H9 (cell line): ENCODE results near the gene RAB3B. TPM values are rescaled to one million over a fixed set of nuclear protein-coding genes. Genes with fewer than 3 reads are reported as not detected.

Experiments
- DNase-seq: peaks from one replicate; pipeline ENCODE4 v3.0.0-alpha.2; 2017
- H2AFZ ChIP-seq: one replicate; pipeline ENCODE4 v1.6.1; 2013; ENCODE audit warnings: mild to moderate bottlenecking, low read length, control low read depth, moderate library complexity
- H2AK5ac ChIP-seq: 2 replicates; pipeline ENCODE4 v1.6.1; 2013; ENCODE audit warnings: low read length, control low read depth, mixed read lengths; ENCODE audit not compliant: insufficient read length
- H2BK120ac ChIP-seq: one replicate; pipeline ENCODE4 v1.6.1; 2013; ENCODE audit warnings: low read depth, mild to moderate bottlenecking, low read length, control low read depth, inconsistent platforms; ENCODE audit not compliant: poor library complexity, severe bottlenecking
- H2BK12ac ChIP-seq: 2 replicates; pipeline ENCODE4 v1.6.1; 2013; ENCODE audit warnings: low read length, control low read depth, mixed read lengths, low read depth; ENCODE audit not compliant: insufficient read length
- H2BK15ac ChIP-seq: 2 replicates; pipeline ENCODE4 v1.6.1; 2013; ENCODE audit warnings: low read depth, low read length, control low read depth
- H2BK20ac ChIP-seq: one replicate; pipeline ENCODE4 v1.6.1; 2013; ENCODE audit warnings: low read depth, mild to moderate bottlenecking, low read length, control low read depth, inconsistent platforms; ENCODE audit not compliant: poor library complexity, severe bottlenecking
- H2BK5ac ChIP-seq: 2 replicates; pipeline ENCODE4 v1.6.1; 2013; ENCODE audit warnings: low read length, control low read depth, mixed read lengths; ENCODE audit not compliant: insufficient read length
- H3K14ac ChIP-seq: 2 replicates; pipeline ENCODE4 v1.6.1; 2013; ENCODE audit warnings: low read length, control low read depth; ENCODE audit not compliant: insufficient read depth
- H3K18ac ChIP-seq: 2 replicates; pipeline ENCODE4 v1.6.1; 2013; ENCODE audit warnings: low read depth, mild to moderate bottlenecking, mixed read lengths, low read length, control low read depth; ENCODE audit not compliant: insufficient read length
- H3K23ac ChIP-seq: 2 replicates; pipeline ENCODE4 v1.6.1; 2013; ENCODE audit warnings: low read length, control low read depth, mixed read lengths, low read depth; ENCODE audit not compliant: insufficient read length
- H3K23me2 ChIP-seq: 2 replicates; pipeline ENCODE4 v1.6.1; 2013; ENCODE audit warnings: low read depth, mild to moderate bottlenecking, mixed read lengths, low read length, control low read depth; ENCODE audit not compliant: insufficient read length, poor library complexity, severe bottlenecking
- H3K27ac ChIP-seq: 2 replicates; pipeline ENCODE4 v1.5.1; 2013; ENCODE audit warnings: low read length, control low read depth, mixed read lengths, low read depth; ENCODE audit not compliant: insufficient read length
- H3K27me3 ChIP-seq: 2 replicates; pipeline ENCODE4 v1.6.1; 2013; ENCODE audit warnings: low read length, control low read depth, inconsistent platforms; ENCODE audit not compliant: insufficient read depth
- H3K4ac ChIP-seq: 2 replicates; pipeline ENCODE4 v1.6.1; 2013; ENCODE audit warnings: low read depth, mild to moderate bottlenecking, control low read depth, inconsistent platforms, low read length, moderate library complexity
- H3K4me1 ChIP-seq: 2 replicates; pipeline ENCODE4 v1.6.1; 2013; ENCODE audit warnings: low read length, control low read depth, inconsistent platforms; ENCODE audit not compliant: insufficient read depth
- H3K4me2 ChIP-seq: 2 replicates; pipeline ENCODE4 v1.6.1; 2013; ENCODE audit warnings: low read length, control low read depth, mixed read lengths; ENCODE audit not compliant: insufficient read length, insufficient read depth
- H3K56ac ChIP-seq: 2 replicates; pipeline ENCODE4 v1.6.1; 2013; ENCODE audit warnings: low read depth, mild to moderate bottlenecking, mixed read lengths, low read length, control low read depth; ENCODE audit not compliant: insufficient read length
- H3K79me1 ChIP-seq: 2 replicates; pipeline ENCODE4 v1.6.1; 2013; ENCODE audit warnings: low read depth, mild to moderate bottlenecking, moderate library complexity, low read length, control low read depth, inconsistent platforms; ENCODE audit not compliant: insufficient read depth, poor library complexity, severe bottlenecking
- H3K79me2 ChIP-seq: 2 replicates; pipeline ENCODE4 v1.6.1; 2013; ENCODE audit warnings: low read length, control low read depth, inconsistent platforms; ENCODE audit not compliant: insufficient read depth
- H3K9ac ChIP-seq: 2 replicates; pipeline ENCODE4 v1.6.1; 2013; ENCODE audit warnings: low read length, control low read depth, mixed read lengths; ENCODE audit not compliant: insufficient read length; ENCODE audit errors: extremely low read depth
- H3K9me3 ChIP-seq: one replicate; pipeline ENCODE4 v1.6.1; 2013; ENCODE audit warnings: low read depth, low read length, inconsistent platforms; ENCODE audit not compliant: control insufficient read depth
- H3T11ph ChIP-seq: one replicate; pipeline ENCODE4 v1.6.1; 2013; ENCODE audit warnings: mild to moderate bottlenecking, low read length, control low read depth, inconsistent platforms
- H4K20me1 ChIP-seq: one replicate; pipeline ENCODE4 v1.6.1; 2013; ENCODE audit not compliant: control insufficient read depth, insufficient read length, insufficient read depth
- H4K5ac ChIP-seq: 2 replicates; pipeline ENCODE4 v1.6.1; 2013; ENCODE audit warnings: low read depth, mild to moderate bottlenecking, mixed read lengths, low read length, control low read depth; ENCODE audit not compliant: insufficient read length
- H4K8ac ChIP-seq: replicated peaks from 2 replicates; pipeline ENCODE4 v1.6.1; 2013; ENCODE audit warnings: low read length, control low read depth, mixed read lengths, low read depth; ENCODE audit not compliant: insufficient read length
- H4K91ac ChIP-seq: 2 replicates; pipeline ENCODE4 v1.6.1; 2013; ENCODE audit warnings: low read depth, mild to moderate bottlenecking, moderate library complexity, mixed read lengths, low read length, control low read depth; ENCODE audit not compliant: insufficient read length
- H3K27ac Mint-ChIP-seq, 3 experiments: 2 replicates in 2 of 3; 3 replicates in 1 of 3; pipeline ENCODE4 v1.8.0; 2020 to 2021; ENCODE audit warnings: mixed read lengths in 3 of 3, mild to moderate bottlenecking in 1 of 3, moderate library complexity in 1 of 3
- H3K27me3 Mint-ChIP-seq: 2 replicates; pipeline ENCODE4 v1.8.0; 2021; ENCODE audit warnings: low read depth, mild to moderate bottlenecking, moderate library complexity, mixed read lengths
- H3K36me3 Mint-ChIP-seq, 3 experiments: 2 replicates in 2 of 3; 3 replicates in 1 of 3; pipeline ENCODE4 v1.8.0; 2020 to 2021; ENCODE audit warnings: low read depth in 3 of 3, mixed read lengths in 3 of 3; ENCODE audit not compliant: insufficient read depth in 1 of 3
- H3K4me1 Mint-ChIP-seq, 2 experiments: 2 replicates each; pipeline ENCODE4 v1.8.0; 2020; ENCODE audit warnings: mixed read lengths in 2 of 2
- H3K4me3 Mint-ChIP-seq, 2 experiments: 2 replicates in 1 of 2; 3 replicates in 1 of 2; pipeline ENCODE4 v1.8.0; 2020 to 2021; ENCODE audit warnings: mild to moderate bottlenecking in 2 of 2, mixed read lengths in 2 of 2, moderate library complexity in 1 of 2
- H3K9me3 Mint-ChIP-seq, 2 experiments: 2 replicates in 1 of 2; 3 replicates in 1 of 2; pipeline ENCODE4 v1.8.0; 2020; ENCODE audit warnings: mild to moderate bottlenecking in 2 of 2, mixed read lengths in 2 of 2, moderate library complexity in 1 of 2
- CTCF ChIP-seq: fragments of 200-600 bp; sonication (generic); conservative IDR thresholded peaks from 3 replicates; pipeline ENCODE4 v1.8.0; 2021; ENCODE audit warnings: antibody characterized with exemption, mild to moderate bottlenecking
- WGBS: extraction: QIAGEN DNeasy Blood & Tissue Kit; methylation state at CpG from one replicate; pipeline ENCODE4 v1.1.7; 2013; ENCODE audit warnings: missing lambda C conversion rate, low lambda C conversion rate, mixed read lengths; ENCODE audit not compliant: insufficient read length; ENCODE audit errors: extremely low coverage; 5-methylcytosine and 5-hydroxymethylcytosine counted together
- total RNA-seq: library from RNA; stranded (reverse); gene quantifications from 2 replicates; pipeline ENCODE4 v1.2.1, GENCODE V29; 2021

The RAB3B gene
- total RNA-seq, 1 experiment from 2014 or later, result 30.6 TPM

GRCh38 chr1:51936531-51936930, 54.0 kb downstream of the RAB3B start:
- Histone ChIP-seq H2AK5ac (no peak overlapping the region), H4K91ac (no peak overlapping the region), H4K8ac (no peak overlapping the region), H3K18ac (no peak overlapping the region), H3K4me1 (no peaks in the 10 kb centered on the region), H2BK15ac (no peak overlapping the region), H2BK120ac (no peak overlapping the region), H3K79me2 (no peaks in the 10 kb centered on the region), H4K20me1 (no peaks in the 10 kb centered on the region), H3K79me1 (no peaks in the 10 kb centered on the region), H3K4me2 (no peak overlapping the region), H3K4ac (no peak overlapping the region), H4K5ac (no peak overlapping the region), H2BK12ac (no peak overlapping the region), H3K27ac (no peak overlapping the region), H3K27me3 (no peaks in the 10 kb centered on the region), H3K9me3 (no peaks in the 10 kb centered on the region), H3K14ac (no peak overlapping the region), H2AFZ (no peak overlapping the region), H3K23ac (no peak overlapping the region), H3T11ph (no peak overlapping the region), H3K23me2 (no peaks in the 10 kb centered on the region), H2BK5ac (no peak overlapping the region), H2BK20ac (no peak overlapping the region), H3K56ac (no peak overlapping the region), H3K9ac (no peak overlapping the region)
- peaks cover 2% of the 10 kb centered on the region in 2 experiments; a peak in 3 of 4 replicates for H3K4me1 Mint-ChIP-seq
- H3K27ac Mint-ChIP-seq, result peak overlapping the region in 1 of 3 experiments; percentile 16; a peak in 2 of 7 replicates
- H3K27me3 Mint-ChIP-seq, result no peaks in the 10 kb centered on the region
- H3K36me3 Mint-ChIP-seq, result peaks cover 20 to 60% (median 46%) of the 10 kb centered on the region in 3 experiments; a peak in 6 of 7 replicates
- no peak for DNase-seq
- no peak for TF ChIP-seq CTCF
- H3K9me3 Mint-ChIP-seq, result peaks cover 5% of the 10 kb centered on the region in 2 experiments; a peak in 4 of 5 replicates
- WGBS, result no CpG with 5 or more reads among the region's 4 CpGs
- no peak overlapping the region for H3K4me3 Mint-ChIP-seq
